Muscle of leg (tissue), 11 donors: ENCODE data around the gene CORO1A. TPM values are rescaled to one million over a fixed set of nuclear protein-coding genes. Genes with fewer than 3 reads are reported as not detected.
"Not testable (repeated sequence)": the region's sequence is repeated elsewhere in the genome, so short reads cannot be mapped to it uniquely, and the experiment has no call there.

Experiments used
- DNase-seq: peaks from one replicate; pipeline ENCODE4 v3.0.0; 2013
- H3K27ac ChIP-seq: one replicate; pipeline ENCODE4 v1.5.1; 2013; ENCODE audit warnings: mild to moderate bottlenecking, low read length, control low read depth
- H3K27me3 ChIP-seq: one replicate; pipeline ENCODE4 v1.6.1; 2013; ENCODE audit warnings: low read length; ENCODE audit not compliant: control insufficient read depth, insufficient read depth
- H3K36me3 ChIP-seq: one replicate; pipeline ENCODE4 v1.6.1; 2013; ENCODE audit warnings: low read length; ENCODE audit not compliant: control insufficient read depth, insufficient read depth
- H3K4me1 ChIP-seq: one replicate; pipeline ENCODE4 v1.6.1; 2013; ENCODE audit warnings: low read length; ENCODE audit not compliant: control insufficient read depth, insufficient read depth
- H3K4me3 ChIP-seq: one replicate; pipeline ENCODE4 v1.5.1; 2013; ENCODE audit warnings: low read length, control low read depth
- H3K9me3 ChIP-seq: replicated peaks from 2 replicates; pipeline ENCODE4 v1.6.1; 2013; ENCODE audit warnings: low read depth, low read length; ENCODE audit not compliant: control insufficient read depth
- WGBS: methylation state at CpG from one replicate; pipeline ENCODE4 v1.1.5; 2013; ENCODE audit warnings: missing lambda C conversion rate; ENCODE audit not compliant: insufficient coverage; 5-methylcytosine and 5-hydroxymethylcytosine counted together
- polyA plus RNA-seq, 8 donors: library from polyadenylated mRNA; unstranded; fragments of 120-200 nt; gene quantifications; one replicate each; pipeline versions ENCODE4 v1.2.1 to v1.2.3, GENCODE V29; 2013; ENCODE audit warnings: inconsistent platforms in 1 of 8, low replicate concordance in 1 of 8; ENCODE audit not compliant: insufficient read length in 8 of 8, insufficient read depth in 1 of 8
- total RNA-seq: library from RNA; stranded (reverse); fragments of 120-200 nt; gene quantifications from one replicate; pipeline ENCODE4 v1.2.4, GENCODE V29; 2013

The CORO1A gene
- total and polyA plus RNA-seq, 9 donors: 4.7 to 28.0 (median 20.4) TPM

GRCh38 chr16:30168746-30169145, 14.7 kb upstream of the CORO1A start:
- H3K4me3 ChIP-seq, H3K27me3 ChIP-seq, H3K9me3 ChIP-seq, H3K36me3 ChIP-seq, H3K4me1 ChIP-seq, H3K27ac ChIP-seq, DNase-seq: not testable (repeated sequence)
- no CpG with 5 or more reads among the region's 29 CpGs for WGBS

- H3K4me1 ChIP-seq, DNase-seq, H3K4me3 ChIP-seq, H3K27me3 ChIP-seq, H3K27ac ChIP-seq, H3K9me3 ChIP-seq, H3K36me3 ChIP-seq: not testable (repeated sequence)
- WGBS: 90% methylated on average over 15 of the region's 38 CpGs
These were observed 14.0 kb upstream of the CORO1A start for GRCh38 chr16:30169416-30169815.

GRCh38 chr16:30170145-30170544, 13.3 kb upstream of the CORO1A start:
- 70% methylated on average over 2 of the region's 31 CpGs for WGBS
- H3K4me1 ChIP-seq, DNase-seq, H3K36me3 ChIP-seq, H3K27ac ChIP-seq, H3K9me3 ChIP-seq, H3K4me3 ChIP-seq, H3K27me3 ChIP-seq: not testable (repeated sequence)

- Histone ChIP-seq H3K4me3 (no peak overlapping the region), H3K27me3 (no peaks in the 10 kb centered on the region), H3K4me1 (no peaks in the 10 kb centered on the region), H3K36me3 (no peaks in the 10 kb centered on the region), H3K27ac (no peak overlapping the region), H3K9me3 (no peaks in the 10 kb centered on the region)
- no peak for DNase-seq
- no CpG with 5 or more reads among the region's 7 CpGs for WGBS
These were observed 10.3 kb upstream of the CORO1A start for GRCh38 chr16:30173054-30173453.

- not testable (repeated sequence) for H3K4me3 ChIP-seq, H3K9me3 ChIP-seq, H3K27ac ChIP-seq, H3K4me1 ChIP-seq, H3K27me3 ChIP-seq, H3K36me3 ChIP-seq, DNase-seq
- WGBS: 73% methylated on average over 5 of the region's 6 CpGs
These were observed 6.5 kb upstream of the CORO1A start for GRCh38 chr16:30176876-30177275.

- H3K36me3 ChIP-seq: no peaks in the 10 kb centered on the region
- no CpG with 5 or more reads among the region's 4 CpGs for WGBS
These were observed 4.2 kb upstream of the CORO1A start for GRCh38 chr16:30179195-30179594.

GRCh38 chr16:30179931-30180330, 3.5 kb upstream of the CORO1A start:
- no peak overlapping the region for H3K4me3 ChIP-seq
- no peaks in the 10 kb centered on the region for H3K9me3 ChIP-seq
- H3K27me3 ChIP-seq: peaks cover 2% of the 10 kb centered on the region
- DNase-seq: no peak
- H3K36me3 ChIP-seq: no peaks in the 10 kb centered on the region
- H3K27ac ChIP-seq: no peak overlapping the region
- peaks cover 19% of the 10 kb centered on the region for H3K4me1 ChIP-seq
- WGBS: 80% methylated on average over 1 of the region's 9 CpGs

More at GRCh38 chr16:30179195-30179594, 4.2 kb upstream of the CORO1A start:
- H3K27ac ChIP-seq: no peak overlapping the region
- no peaks in the 10 kb centered on the region for H3K9me3 ChIP-seq
- peaks cover 12% of the 10 kb centered on the region for H3K4me1 ChIP-seq
- no peak overlapping the region for H3K4me3 ChIP-seq
- DNase-seq: no peak
- no peaks in the 10 kb centered on the region for H3K27me3 ChIP-seq

- peaks cover 3% of the 10 kb centered on the region for H3K27me3 ChIP-seq
- WGBS: 74% methylated on average over 3 of the region's 3 CpGs
These were observed 2.7 kb upstream of the CORO1A start for GRCh38 chr16:30180741-30181140.

GRCh38 chr16:30184096-30184890, 891 bp downstream of the CORO1A start:
- DNase-seq: peak; percentile 35
- Histone ChIP-seq H3K36me3 (peaks cover 3% of the 10 kb centered on the region), H3K9me3 (no peaks in the 10 kb centered on the region), H3K4me1 (peaks cover 27% of the 10 kb centered on the region), H3K27ac (peak overlapping the region; percentile 13), H3K4me3 (peak overlapping the region; percentile 62), H3K27me3 (peaks cover 3% of the 10 kb centered on the region)
- 27% methylated on average over 8 of the region's 24 CpGs for WGBS

More at GRCh38 chr16:30180741-30181140, 2.7 kb upstream of the CORO1A start:
- Histone ChIP-seq H3K4me3 (no peak overlapping the region), H3K27ac (no peak overlapping the region), H3K36me3 (no peaks in the 10 kb centered on the region), H3K9me3 (no peaks in the 10 kb centered on the region), H3K4me1 (peaks cover 20% of the 10 kb centered on the region)
- no peak for DNase-seq

GRCh38 chr16:30184891-30185682, 1.7 kb downstream of the CORO1A start:
- WGBS: 55% methylated on average over 12 of the region's 13 CpGs
- peak overlapping the region; percentile 47 for H3K27ac ChIP-seq
- H3K4me1 ChIP-seq: peaks cover 27% of the 10 kb centered on the region
- peaks cover 3% of the 10 kb centered on the region for H3K27me3 ChIP-seq
- DNase-seq: peak; percentile 26
- H3K9me3 ChIP-seq: no peaks in the 10 kb centered on the region
- peaks cover 3% of the 10 kb centered on the region for H3K36me3 ChIP-seq
- peak overlapping the region; percentile 62 for H3K4me3 ChIP-seq
